Activated naive CD4-positive, alpha-beta T cell treated with anti-CD3 and anti-CD28 coated beads, Interleukin-2, amount 50 U/mL, for 16 hours (primary cell): ENCODE data around the gene OPCML.

Experiments
- DNase-seq: peaks from one replicate; pipeline ENCODE4 v3.0.0-alpha.2; 2020

OPCML gene

DNA sequence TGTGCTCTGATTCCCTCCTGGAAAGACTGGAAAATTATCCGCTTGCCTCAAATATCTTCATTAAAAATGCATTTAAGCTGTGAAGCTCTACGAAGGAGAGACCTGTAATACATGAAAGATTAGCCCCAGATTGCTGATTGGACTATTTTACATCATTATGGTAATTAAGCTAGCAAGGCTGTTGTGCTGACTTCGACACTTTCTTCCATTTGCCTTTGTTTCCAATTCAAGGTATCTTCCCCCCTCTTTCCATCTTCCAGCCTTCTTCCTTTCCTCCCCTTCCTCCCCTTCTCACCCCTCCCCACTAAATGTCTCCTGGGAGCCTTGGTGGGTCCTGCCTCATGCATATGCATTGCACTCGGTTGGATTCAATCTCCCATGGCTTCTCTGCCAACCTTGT is 710.8 kb downstream of the OPCML start:
- no peak for DNase-seq

DNA sequence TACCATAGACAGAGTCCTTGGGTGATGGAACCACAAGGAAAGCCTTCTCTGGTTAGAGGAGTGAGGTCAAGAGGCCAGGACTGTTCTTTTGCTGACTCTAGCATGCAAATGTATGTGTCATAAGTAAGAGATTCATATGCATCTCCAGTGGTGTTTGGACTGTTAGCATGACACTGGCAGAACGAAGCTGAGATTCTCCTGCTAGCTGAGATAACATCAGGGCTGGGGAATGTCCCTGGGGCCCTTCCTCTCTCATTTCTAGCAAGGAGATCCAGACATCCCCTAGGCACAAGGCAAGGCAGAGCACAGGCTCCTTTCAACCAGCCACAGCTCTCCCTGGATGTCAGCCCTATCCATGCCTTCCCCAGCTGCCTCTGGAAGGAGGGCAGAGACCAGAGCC is 711.3 kb downstream of the OPCML start:
- DNase-seq = no peak

DNA sequence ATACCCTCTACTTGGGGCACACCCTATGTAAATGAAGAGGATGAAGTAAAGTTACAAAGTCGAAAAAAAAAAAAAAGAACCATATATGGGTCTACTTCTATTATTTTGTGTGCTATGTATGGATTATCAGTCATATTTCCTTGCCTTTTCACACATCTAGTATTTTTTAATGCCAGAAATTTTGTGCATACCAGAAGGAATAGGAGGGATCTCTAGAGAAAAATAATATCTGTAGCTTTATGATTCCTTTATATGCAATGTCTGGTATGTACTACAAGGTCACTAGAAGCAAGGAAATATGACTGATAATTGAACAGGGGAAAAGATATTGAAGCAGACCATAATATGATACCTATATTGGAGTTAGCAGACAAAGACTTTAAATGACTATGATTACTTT is 713.4 kb downstream of the OPCML start:
- no peak for DNase-seq

DNA sequence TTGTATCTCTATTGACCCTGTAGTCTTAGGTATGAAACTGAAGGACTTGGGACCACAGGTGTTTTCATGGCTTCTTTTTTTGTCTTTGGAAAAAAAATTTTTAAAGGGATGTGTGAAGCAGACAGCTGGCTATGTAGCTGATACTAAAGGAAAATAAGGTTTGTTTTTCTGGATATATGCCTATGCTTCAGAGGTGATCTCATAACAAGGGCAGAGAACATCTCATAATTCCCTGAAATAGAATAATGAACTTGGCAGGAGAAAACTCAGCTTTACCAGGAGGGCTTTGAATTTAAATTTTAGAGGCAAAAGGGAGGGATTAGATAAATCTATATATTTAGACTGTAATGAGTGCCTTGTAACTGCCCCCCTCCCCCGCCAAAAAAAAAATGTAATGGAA is 714.9 kb downstream of the OPCML start:
- no peak for DNase-seq

DNA sequence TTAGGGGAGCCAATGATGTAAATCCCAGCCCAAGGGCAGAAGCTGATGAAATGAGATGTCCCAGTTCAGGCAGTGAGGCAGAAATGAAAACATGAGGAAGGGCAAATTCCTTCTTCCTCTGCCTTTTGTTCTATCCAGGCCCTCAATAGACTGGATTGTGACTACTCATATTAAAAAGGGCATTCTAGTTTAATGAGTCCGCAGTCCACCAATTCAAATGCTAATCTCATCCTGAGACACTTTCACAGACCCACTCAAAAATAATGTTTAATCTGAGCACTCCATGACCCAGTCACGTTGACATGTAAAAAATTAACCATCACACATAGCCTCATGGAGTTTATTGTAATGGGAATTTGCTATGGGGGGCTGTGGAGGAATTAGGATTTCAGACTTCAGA is 717.9 kb downstream of the OPCML start:
- no peak for DNase-seq

DNA sequence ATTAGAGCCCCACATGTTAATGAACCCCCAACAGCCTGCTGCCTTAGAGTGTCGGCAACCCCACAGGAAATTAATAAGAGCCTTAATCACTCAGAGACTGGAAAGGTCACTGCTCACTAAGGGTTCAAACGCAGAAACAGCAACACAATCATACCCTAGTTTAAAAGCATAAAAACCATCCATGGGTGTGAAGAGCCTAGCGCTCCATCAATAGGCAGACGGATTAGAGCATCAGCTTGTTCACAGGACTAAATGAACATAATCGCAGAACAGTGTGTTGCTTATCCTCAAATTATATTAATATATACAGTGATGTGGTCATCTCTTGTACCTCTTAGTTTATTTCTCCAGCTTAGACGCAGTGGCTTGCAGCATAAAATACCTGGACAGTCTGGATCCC is 720.7 kb downstream of the OPCML start:
- DNase-seq = no peak

DNA sequence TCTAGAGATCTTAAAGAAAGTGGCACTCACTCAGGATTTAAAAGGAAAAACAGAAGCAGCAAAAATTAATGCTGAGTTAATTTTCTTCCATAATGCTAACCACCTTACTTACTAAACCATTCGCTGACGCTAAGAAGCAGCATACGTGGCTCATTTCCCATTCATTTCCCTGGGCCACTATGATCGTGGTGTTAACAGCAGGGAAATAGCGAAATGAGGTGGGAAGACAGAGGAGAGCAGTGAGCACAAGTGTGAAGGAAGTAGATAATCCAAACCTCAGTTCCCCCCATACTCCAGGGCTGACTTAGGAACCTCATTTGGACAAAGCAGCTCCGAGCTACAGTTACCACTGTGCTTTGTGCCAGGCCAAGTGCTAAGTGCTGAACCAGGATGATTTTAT is 723.2 kb downstream of the OPCML start:
- DNase-seq = no peak

DNA sequence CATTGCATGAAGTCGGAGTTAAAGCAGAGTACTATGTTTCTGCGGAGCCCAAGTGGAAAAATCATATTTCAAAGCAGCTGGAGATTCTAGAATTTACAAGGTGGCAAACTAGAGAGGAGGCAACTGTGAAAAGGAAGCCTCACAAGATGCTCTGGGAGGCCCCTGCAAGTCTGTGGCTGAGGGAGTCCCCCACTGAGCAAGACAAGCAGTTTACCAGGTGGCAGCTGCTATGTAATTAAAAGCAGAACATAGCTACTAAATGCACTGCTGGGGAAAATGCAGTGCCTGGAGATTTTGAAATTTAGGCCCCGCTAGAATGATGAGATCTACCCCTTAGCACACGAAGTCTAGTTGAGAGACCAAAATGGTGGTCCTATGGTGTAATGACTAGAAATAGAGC is 728.0 kb downstream of the OPCML start:
- DNase-seq = no peak

DNA sequence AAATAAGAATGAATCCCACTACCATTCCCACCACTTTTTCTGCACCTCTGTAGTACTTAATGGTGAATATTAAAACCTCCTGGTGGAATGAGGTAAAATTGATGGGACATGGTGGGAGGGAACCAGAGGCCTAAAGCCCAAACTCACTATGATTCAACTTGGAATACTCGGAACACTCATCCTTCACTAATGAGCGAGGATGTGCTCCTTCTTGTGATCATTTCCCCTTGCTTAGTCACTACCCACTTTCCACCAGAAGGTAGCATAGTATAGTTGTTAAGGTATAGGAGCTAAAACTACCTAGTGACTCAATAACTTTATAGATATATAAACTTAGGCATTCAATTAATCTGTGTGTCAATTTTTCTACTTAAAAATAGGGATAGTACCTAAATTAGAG is 728.9 kb downstream of the OPCML start:
- DNase-seq = no peak

DNA sequence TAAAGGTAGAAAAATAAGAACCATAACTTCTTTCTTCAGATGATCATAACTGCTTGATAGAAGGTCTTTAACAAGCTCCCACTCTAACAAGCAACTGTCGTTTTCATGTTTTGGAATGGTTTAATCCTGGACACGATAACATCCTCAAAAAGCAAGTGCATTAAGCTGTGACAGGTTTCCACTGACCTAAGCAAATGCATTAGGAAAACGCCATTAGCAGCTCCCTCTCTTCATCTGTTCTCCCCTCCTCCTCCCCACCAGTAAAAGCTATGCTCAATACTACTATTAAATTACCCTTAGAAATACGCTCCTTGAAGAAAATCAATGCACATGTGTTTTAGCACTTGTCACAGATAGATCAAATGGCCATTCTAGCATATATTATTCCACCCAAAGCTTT is 729.4 kb downstream of the OPCML start:
- DNase-seq = no peak

DNA sequence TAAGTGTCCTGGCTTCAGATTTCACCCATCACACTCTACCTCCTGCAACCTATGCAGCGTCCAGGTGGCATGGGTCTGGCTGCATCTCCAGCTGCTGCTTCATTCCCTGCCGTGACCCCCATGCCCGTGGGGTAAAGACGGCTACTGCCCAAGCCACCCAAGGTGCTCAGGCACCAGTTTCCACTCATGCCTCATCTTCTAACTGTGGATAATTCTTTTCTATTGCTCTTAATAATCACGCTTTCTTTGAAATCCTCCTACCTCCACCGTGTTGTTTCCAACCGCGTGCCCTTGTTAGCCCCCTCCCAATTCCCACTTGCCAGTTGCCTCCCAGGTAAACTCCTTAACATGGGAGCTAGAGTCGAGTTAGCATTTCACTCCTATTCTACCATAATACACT is 738.5 kb downstream of the OPCML start:
- no peak for DNase-seq

DNA sequence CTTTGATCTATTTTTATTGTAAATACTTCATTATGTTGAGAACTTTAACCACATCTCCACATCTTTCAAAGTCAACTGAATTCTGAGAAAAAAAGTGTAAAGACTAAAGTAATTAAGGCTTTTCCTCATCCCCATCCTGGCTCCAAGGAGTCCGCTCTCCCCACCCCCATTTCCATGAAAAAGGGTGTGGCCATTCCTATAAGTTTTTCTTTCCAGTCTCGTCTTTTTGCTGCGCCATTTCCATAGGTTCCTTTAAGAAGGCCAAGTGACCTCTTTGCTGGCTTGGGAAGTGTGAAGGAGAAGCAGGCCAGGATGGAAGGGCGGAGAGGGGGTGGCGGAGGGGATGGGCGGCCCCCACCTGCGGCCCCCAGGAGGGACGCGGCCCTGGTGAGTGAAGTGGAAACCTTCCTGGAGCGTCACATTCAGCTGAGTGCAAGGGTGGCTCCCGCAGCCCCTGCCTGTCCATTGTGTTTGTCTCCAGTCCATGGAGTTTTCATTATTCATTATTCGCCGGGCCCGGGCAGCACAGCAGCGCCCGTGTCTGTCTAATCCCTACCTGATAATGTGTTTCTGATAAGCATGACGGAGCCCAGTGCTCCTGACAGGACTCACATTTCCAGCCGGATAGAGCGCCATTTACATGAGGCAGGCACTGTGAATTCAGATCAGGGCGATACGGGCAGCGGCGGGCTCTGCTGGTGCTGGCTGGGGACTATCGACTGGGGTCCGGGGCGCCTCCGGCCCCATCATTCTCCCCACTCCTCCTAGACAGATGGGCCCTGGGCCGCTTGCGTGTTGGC is 739.8 kb downstream of the OPCML start:
- no peak for DNase-seq

DNA sequence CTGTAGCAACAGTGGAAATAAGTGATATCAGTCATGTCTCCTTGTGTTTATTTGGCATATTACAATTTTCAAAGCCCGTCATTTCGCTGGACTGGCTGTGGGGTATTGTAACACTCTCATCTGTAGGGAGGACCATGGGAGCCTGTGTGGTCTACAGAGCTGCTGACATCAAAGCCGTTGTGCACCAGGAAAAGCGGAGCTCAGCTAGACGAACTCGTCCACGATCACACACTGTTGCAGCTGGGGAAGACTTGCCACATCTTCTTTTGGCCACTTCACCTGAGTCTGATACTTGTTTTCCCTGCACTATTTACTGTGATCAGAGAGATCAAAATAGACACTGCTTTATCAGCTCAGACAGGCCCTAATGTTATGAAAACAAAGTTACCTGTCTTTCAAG is 741.3 kb downstream of the OPCML start:
- DNase-seq = no peak

DNA sequence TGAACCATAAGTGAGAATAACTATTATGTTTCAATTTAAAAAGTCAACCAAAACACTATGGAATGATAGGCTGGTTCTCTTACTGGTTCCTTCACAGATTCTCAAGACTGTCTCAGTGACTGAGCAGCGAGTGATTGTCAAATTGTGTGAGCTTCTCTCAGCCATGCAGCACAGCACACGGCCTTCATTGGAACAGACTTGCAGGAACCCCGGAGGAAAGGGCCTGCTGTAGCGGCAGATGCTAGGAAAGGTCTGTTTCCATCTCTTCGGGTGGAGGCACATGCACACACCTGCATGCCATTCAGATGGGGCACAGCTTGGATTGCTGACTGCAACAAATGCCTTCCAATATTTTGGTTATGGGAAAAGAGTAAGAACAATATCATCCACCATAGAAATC is 741.8 kb downstream of the OPCML start:
- no peak for DNase-seq

DNA sequence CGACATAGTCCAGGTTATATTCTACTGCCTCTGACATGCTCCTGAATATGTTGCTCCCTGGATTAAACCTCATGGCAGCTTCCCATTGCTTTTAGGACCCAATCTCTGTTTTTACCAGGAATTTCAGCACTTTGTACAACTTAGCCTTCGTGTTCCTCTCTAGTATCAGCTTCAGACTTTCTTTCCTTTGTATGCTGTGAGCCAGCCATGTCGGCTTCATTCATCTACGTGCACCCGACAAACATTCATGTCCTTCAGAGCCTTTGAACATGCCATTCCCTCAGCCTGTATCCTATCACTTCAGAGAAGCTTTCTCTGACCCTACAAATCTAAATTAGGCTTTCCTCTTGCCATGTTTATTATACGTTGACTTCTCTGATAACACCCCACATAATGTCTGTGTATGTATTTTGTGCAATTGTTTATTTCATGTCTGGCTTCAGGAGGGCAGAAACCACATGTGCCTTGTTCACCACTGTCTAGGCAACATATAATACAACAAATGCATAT is 743.4 kb downstream of the OPCML start:
- DNase-seq = no peak

DNA sequence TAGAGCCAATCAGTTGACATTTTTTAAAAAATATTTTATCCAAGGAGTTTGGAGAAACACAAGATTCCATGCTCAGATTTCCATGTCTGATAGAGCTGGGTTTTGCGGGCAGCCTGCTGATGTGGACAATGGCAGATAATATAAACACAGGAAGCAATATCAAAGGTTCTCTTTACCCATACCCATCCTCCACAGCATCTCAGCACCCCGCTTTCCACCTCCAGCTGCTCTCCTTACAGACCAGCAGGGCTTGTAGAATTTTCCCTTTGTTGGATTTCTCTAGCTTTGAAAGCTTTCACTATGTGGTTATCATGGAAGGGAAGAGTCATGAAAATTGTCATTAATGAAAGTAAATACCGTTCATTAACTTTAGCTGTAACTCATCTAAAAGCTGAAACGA is 746.4 kb downstream of the OPCML start:
- DNase-seq = no peak

DNA sequence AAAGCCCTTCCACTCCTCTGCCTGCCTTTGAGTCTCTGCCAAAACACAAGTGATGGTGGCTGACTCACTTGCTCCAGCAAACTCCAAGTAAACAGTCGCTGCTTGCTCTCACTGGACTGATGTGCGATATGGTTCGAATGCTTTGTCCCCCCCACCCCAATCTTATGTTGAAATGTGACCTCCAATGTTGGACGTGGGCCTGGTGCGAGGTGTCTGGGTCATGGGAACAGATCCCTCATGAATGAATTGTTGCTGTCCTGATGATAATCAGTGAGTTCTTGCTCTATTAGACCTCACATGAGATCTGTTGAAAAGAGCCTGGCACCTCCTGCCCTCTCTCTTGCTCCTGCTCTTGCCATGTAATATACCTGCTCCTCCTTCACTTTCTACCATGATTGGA is 747.9 kb downstream of the OPCML start:
- no peak for DNase-seq

DNA sequence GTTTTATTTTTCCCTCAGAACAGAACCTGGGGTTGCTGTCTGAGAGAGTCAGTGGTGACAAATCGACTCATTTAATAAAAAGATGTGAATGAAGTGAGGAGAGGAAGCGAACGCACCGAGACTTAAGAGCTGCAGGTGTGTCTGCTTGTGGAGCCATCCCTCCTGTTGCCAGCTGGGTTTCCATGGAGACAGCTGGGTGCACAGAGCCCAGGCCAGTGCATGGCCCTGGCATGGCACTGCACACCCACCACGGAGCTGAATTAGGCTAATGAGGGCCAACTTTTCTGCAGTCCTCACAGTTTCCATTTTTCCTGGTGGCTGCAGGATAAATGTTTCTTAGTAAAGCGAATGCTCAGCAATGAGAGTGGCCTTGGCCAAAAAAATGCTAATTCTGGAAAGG is 750.2 kb downstream of the OPCML start:
- no peak for DNase-seq

DNA sequence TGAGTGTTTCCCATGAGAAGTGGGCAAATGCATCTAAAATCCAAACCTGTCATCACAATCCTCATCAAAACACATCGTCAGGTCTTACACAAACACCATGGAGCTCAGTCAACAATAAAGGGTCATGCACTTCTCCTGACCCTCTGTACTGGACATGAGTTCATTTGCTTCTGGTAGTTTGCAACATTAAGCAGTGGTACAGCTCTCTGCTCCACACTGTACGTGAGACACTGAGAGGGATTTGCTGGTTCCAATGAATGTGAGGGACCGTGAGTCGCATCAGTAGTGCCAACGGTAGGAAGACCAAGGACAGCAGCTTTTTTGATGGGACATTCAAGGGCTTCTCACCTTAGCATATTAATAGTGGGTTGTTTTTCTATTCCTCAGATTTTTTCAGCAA is 752.3 kb downstream of the OPCML start:
- DNase-seq = no peak

DNA sequence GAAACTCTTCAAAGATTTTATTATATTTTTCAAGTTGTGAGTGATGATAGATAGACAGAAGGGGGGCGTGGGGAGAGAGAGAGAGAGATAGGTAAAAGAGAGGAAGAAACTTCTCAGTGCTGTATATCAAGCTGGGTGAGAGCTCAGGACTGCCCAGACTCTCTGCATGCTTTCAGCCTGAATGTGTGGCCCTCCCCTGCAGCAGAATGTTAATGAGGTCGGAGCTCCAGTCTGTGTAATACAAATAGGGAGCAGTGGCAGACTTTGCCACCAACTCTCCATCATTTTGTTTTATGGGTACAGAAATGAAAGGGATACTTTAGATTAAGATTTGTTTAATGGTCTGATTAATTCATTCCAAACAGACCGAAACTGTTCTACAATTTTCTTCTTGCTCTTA is 752.8 kb downstream of the OPCML start:
- DNase-seq = no peak

DNA sequence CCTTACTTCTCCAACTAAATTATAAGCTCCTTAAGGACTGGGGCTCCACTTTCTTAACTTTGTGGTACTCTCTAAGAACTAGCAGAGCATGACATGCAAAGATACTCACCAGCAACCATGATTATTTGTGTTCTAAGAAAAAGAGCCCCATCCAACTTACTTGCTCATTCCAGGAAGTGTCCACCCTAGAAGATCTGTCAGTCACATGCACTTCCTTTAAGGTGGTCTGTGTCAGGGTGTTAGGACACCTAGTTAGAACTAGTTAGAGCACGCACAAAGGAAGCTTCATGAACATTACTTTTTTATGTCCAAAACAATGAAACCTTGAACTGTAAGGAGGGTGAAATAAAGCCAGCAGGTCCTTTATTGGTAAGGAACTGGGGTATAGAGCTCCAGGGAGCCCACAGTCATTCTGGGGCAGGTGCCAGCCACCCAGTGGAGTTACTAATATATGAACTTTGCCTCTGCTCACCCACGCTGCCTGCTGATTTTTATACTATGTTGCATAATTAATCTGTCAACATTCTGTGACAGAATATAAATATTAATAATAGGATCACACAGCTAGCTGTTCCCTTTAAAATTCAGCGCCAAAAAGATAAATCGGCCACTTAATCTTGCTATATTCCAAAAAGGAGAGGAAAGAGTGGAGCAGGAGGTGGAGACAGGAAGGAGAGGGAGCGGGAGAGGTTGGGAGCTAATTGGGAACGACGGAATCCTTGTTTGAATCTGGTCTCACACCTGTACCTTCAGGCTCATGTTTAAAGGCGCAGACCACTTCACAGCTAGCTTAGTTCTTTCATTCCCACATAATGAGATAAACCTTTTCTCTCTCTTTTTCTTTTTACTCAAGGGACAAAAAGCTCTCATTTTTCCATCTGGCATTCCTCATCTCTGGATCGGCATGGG is 755.0 kb downstream of the OPCML start:
- DNase-seq = no peak

DNA sequence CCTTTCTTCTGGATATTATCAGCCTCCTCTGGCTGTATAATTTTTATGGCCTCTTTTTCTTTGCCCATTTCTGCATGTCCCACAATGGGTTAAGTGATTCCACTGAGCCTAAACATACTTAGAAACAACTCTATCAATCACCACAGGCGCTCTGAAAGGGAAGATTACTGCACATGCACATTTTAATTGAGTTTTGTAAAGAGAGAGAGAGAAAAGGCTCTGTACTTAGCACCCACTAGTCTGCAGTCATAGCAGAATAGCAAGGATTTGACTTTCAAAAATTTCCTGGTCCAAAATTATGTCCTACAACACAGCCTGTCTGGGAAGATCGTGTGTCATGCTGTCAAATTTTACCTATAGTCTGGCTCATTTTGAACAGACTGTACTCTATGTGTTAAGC is 758.5 kb downstream of the OPCML start:
- no peak for DNase-seq

DNA sequence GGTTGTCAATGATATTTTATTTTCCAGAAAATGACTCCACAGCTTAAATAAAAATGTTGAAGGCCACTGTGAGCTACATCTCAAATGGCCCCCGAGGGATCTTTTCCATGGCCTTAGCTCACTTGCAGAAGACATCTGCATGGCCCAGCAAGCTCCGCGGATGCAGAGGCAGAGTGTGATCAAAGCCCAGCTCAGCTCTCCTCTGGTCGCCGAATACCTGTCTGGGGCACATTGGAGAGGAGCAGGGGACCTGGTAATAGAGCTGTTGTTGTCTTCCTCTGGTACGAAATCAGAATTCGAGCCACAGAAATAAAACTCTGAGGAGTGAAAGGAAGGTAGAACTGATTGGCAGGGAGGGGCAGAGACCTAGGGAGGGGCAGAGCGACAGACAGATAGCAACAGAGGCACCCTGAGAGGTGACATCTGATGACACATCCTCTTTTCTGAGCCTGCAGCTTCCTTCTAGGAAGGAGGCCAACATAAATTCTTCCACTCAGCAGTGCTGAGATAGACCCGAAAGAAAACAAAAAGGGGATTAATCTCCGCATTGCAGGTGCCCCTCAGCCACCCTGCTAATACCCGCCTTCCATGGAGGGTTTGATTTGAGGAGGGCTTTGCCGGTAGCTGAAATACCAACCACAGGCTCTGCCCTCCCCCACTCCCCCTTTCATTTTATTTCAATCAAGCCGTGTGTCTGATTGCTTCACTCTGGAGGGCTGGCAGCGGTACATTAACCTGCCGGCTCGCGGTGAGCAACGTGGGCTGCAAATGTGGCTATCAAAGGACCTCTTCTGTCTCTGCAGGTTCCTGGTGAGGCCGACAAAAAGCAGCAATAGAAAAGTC is 759.4 kb downstream of the OPCML start:
- no peak for DNase-seq
